SK-N-SH (cell line): Measurements from ENCODE around the gene MYLK2. TPM values are rescaled to one million over a fixed set of nuclear protein-coding genes. Genes with fewer than 3 reads are reported as not detected.

Source experiments
- CTCF ChIA-PET: fragments of 300-600, 350-600 bp; formaldehyde crosslinking; extraction: SDS; loops from one replicate; lab custom pipeline; 2021; lab: Yijun Ruan, JAX
- POLR2A ChIA-PET: fragments of 350-600 bp; sonication (Branson Sonifier 250); formaldehyde crosslinking; extraction: SDS; loops from one replicate; lab custom pipeline; 2020; ENCODE audit warnings: antibody characterized with exemption, inconsistent platforms; lab: Yijun Ruan, JAX
- DNase-seq: peaks from one replicate; pipeline ENCODE4 v3.0.0; 2012
- H2AFZ ChIP-seq: fragments of 200-600 bp; sonication (generic); 2 replicates; pipeline ENCODE4 v1.8.1; 2016; ENCODE audit warnings: antibody characterized with exemption, mild to moderate bottlenecking, low read depth
- H3F3A ChIP-seq: fragments of 200-600 bp; sonication (generic); replicated peaks from 2 replicates; pipeline ENCODE3; 2016; ENCODE audit warnings: antibody characterized with exemption, mild to moderate bottlenecking; ENCODE audit not compliant: insufficient read depth
- H3K27ac ChIP-seq, 2 experiments: fragments of 200-500 bp in 1 of 2; fragments of 200-600 bp in 1 of 2; sonication (Bioruptor generic) in 1 of 2; sonication (generic), shearing (Covaris generic) in 1 of 2; 2 replicates each; pipeline versions ENCODE4 v1.5.1 to v1.6.1; 2014 to 2016; ENCODE audit warnings: low read depth in 2 of 2, inconsistent platforms in 1 of 2, low read length in 1 of 2, mild to moderate bottlenecking in 1 of 2, mixed read lengths in 1 of 2
- H3K27me3 ChIP-seq: fragments of 200-600 bp; sonication (generic), shearing (Covaris generic); 2 replicates; pipeline ENCODE4 v1.6.1; 2016; ENCODE audit warnings: mixed run types; ENCODE audit not compliant: insufficient read depth
- H3K36me3 ChIP-seq, 2 experiments: fragments of 200-500 bp in 1 of 2; fragments of 200-600 bp in 1 of 2; sonication (Bioruptor generic) in 1 of 2; sonication (generic) in 1 of 2; replicated peaks in 1 of 2; 2 replicates each; pipeline versions ENCODE3 to v1.5.1; 2014 to 2016; ENCODE audit warnings: low read length in 1 of 2, mild to moderate bottlenecking in 1 of 2; ENCODE audit not compliant: insufficient read depth in 2 of 2, control insufficient read depth in 1 of 2
- H3K4me1 ChIP-seq, 2 experiments: fragments of 200-500 bp in 1 of 2; fragments of 200-600 bp in 1 of 2; sonication (Bioruptor generic) in 1 of 2; sonication (generic), shearing (Covaris generic) in 1 of 2; 2 replicates each; pipeline versions ENCODE4 v1.5.1 to v1.6.1; 2014 to 2016; ENCODE audit warnings: low read depth in 1 of 2, low read length in 1 of 2, mixed run types in 1 of 2; ENCODE audit not compliant: insufficient read depth in 2 of 2, control insufficient read depth in 1 of 2
- H3K4me2 ChIP-seq: fragments of 200-600 bp; sonication (generic), shearing (Covaris generic); 2 replicates; pipeline ENCODE4 v1.6.1; 2017; ENCODE audit warnings: mixed run types
- H3K4me3 ChIP-seq, 2 experiments: fragments of 200-500 bp in 1 of 2; fragments of 200-600 bp in 1 of 2; sonication (Bioruptor generic) in 1 of 2; sonication (generic), shearing (Covaris generic) in 1 of 2; 2 replicates each; pipeline versions ENCODE4 v1.5.1 to v1.8.1; 2014 to 2016; ENCODE audit warnings: low read depth in 2 of 2, inconsistent platforms in 1 of 2, low read length in 1 of 2, mild to moderate bottlenecking in 1 of 2, mixed read lengths in 1 of 2, moderate library complexity in 1 of 2
- H3K79me2 ChIP-seq: fragments of 200-600 bp; sonication (generic); 2 replicates; pipeline ENCODE4 v1.8.1; 2017; ENCODE audit warnings: mild to moderate bottlenecking; ENCODE audit not compliant: insufficient read depth
- H3K9ac ChIP-seq: fragments of 200-600 bp; sonication (generic); 2 replicates; pipeline ENCODE4 v1.6.1; 2017; ENCODE audit warnings: mixed run types
- H3K9me2 ChIP-seq: fragments of 200-600 bp; sonication (generic); 2 replicates; pipeline ENCODE4 v1.6.1; 2017; ENCODE audit warnings: mixed run types
- H3K9me3 ChIP-seq: fragments of 200-600 bp; sonication (generic); 2 replicates; pipeline ENCODE4 v1.6.1; 2017; ENCODE audit warnings: mixed run types, mild to moderate bottlenecking, moderate library complexity
- H4K20me1 ChIP-seq: fragments of 200-600 bp; sonication (generic); 2 replicates; pipeline ENCODE4 v1.6.1; 2017; ENCODE audit warnings: mild to moderate bottlenecking, mixed run types; ENCODE audit not compliant: insufficient read depth
- CTCF ChIP-seq: fragments of 200-600 bp; sonication (generic); IDR thresholded peaks from 2 replicates; pipeline ENCODE4 v1.6.1; 2017; ENCODE audit warnings: antibody characterized with exemption, mild to moderate bottlenecking, moderate library complexity
- ELF1 ChIP-seq: IDR thresholded peaks from 2 replicates; pipeline ENCODE4 v1.4.0; 2012
- GABPA ChIP-seq: IDR thresholded peaks from 2 replicates; pipeline ENCODE4 v1.4.0; 2012; ENCODE audit warnings: low read depth, mild to moderate bottlenecking
- GATA2 ChIP-seq: sonication (generic); formaldehyde crosslinking; IDR thresholded peaks from 2 replicates; pipeline ENCODE4 v1.5.0; 2020; ENCODE audit warnings: mild to moderate bottlenecking, missing genetic modification reagents
- JUND ChIP-seq: IDR thresholded peaks from 2 replicates; pipeline ENCODE4 v1.4.0; 2012
- MEF2A ChIP-seq: IDR thresholded peaks from 2 replicates; pipeline ENCODE4 v1.4.0; 2012; ENCODE audit warnings: low read depth, borderline replicate concordance
- MXI1 ChIP-seq: IDR thresholded peaks from 2 replicates; pipeline ENCODE4 v1.6.1; 2012; ENCODE audit warnings: mild to moderate bottlenecking, low read depth, low read length, improper control_type of control experiment
- NFIC ChIP-seq: IDR thresholded peaks from 2 replicates; pipeline ENCODE4 v1.4.0; 2012; ENCODE audit warnings: borderline replicate concordance
- NRF1 ChIP-seq: IDR thresholded peaks from 2 replicates; pipeline ENCODE4 v1.6.1; 2012; ENCODE audit warnings: low read depth, mild to moderate bottlenecking, low read length
- REST ChIP-seq: IDR thresholded peaks from 2 replicates; pipeline ENCODE4 v1.6.1; 2012; ENCODE audit warnings: mild to moderate bottlenecking, low read depth, low read length, moderate library complexity
- RFX5 ChIP-seq: IDR thresholded peaks from 2 replicates; pipeline ENCODE4 v1.6.1; 2012; ENCODE audit warnings: mild to moderate bottlenecking, improper control_type of control experiment, low read length
- SIN3A ChIP-seq: IDR thresholded peaks from 2 replicates; pipeline ENCODE4 v1.6.1; 2012; ENCODE audit warnings: low read depth, mild to moderate bottlenecking, low read length, moderate library complexity, borderline replicate concordance
- USF1 ChIP-seq: IDR thresholded peaks from 2 replicates; pipeline ENCODE4 v1.4.0; 2012; ENCODE audit warnings: low read depth, borderline replicate concordance
- YY1 ChIP-seq: IDR thresholded peaks from 2 replicates; pipeline ENCODE4 v1.4.0; 2012; ENCODE audit warnings: low read depth, mild to moderate bottlenecking
- ZBTB33 ChIP-seq: IDR thresholded peaks from 2 replicates; pipeline ENCODE4 v1.4.0; 2012; ENCODE audit warnings: low read depth, borderline replicate concordance
- WGBS: methylation state at CpG from one replicate; pipeline ENCODE4 v1.1.6; 2017; ENCODE audit warnings: low lambda C conversion rate; 5-methylcytosine and 5-hydroxymethylcytosine counted together
- polyA plus RNA-seq, 3 experiments: library from polyadenylated mRNA; depleted of rRNA; stranded (reverse); fragments of >200 nt; gene quantifications; 2 replicates each; pipeline ENCODE4 v1.2.3, GENCODE V29; 2012
- TF ChIP-seq, protein P1 (sequence below): fragments of 150-350 bp; IDR thresholded peaks from 2 replicates; pipeline ENCODE4 v1.6.1; 2016; ENCODE audit warnings: mild to moderate bottlenecking, low read depth, low read length

MYLK2 gene
- polyA plus RNA-seq, 1 of the 3 experiments (the other 2 are of a cell fraction) = 0.21 TPM

- TF ChIP-seq MEF2A = no peak
- no peak for TF ChIP-seq GATA2 (CRISPR knock-in tag)
- no peak for TF ChIP-seq YY1
- no peak for TF ChIP-seq MXI1
- no peak for TF ChIP-seq SIN3A
- no peak for TF ChIP-seq USF1
- TF ChIP-seq REST = no peak
Observed at GRCh38 chr20:31833130-31833930, 14.2 kb downstream of the MYLK2 start (continued).

- 96% methylated on average over 13 of the region's 20 CpGs for WGBS
- Histone ChIP-seq H3K79me2 (no peaks in the 10 kb centered on the region), H3K27ac (no peak overlapping the region; a peak in 1 of 4 replicates), H3K27me3 (no peaks in the 10 kb centered on the region), H3F3A (peaks cover 27% of the 10 kb centered on the region), H3K9me3 (no peaks in the 10 kb centered on the region), H2AFZ (no peak overlapping the region), H3K4me2 (no peak overlapping the region), H3K9me2 (no peaks in the 10 kb centered on the region), H3K4me1 (peaks cover 34 to 47% of the 10 kb centered on the region in 2 experiments), H4K20me1 (no peaks in the 10 kb centered on the region), H3K36me3 (no peaks in the 10 kb centered on the region), H3K9ac (no peak overlapping the region), H3K4me3 (no peak overlapping the region)
- DNase-seq = no peak
- POLR2A ChIA-PET = interaction anchor here (1.0 kb wide), 1 partner anchor 17 kb away, joined by 4 read pairs; no protein-coding TSS in a partner anchor
- CTCF ChIA-PET = interaction anchor here (0.5 to 15.5 kb wide), 21 partner anchors 9 to 391 kb away, joined by 3 to 174 read pairs (median 4); partner anchors contain the start of genes DUSP15, FOXS1, PDRG1 and TTLL9
- TF ChIP-seq, protein P1, sequence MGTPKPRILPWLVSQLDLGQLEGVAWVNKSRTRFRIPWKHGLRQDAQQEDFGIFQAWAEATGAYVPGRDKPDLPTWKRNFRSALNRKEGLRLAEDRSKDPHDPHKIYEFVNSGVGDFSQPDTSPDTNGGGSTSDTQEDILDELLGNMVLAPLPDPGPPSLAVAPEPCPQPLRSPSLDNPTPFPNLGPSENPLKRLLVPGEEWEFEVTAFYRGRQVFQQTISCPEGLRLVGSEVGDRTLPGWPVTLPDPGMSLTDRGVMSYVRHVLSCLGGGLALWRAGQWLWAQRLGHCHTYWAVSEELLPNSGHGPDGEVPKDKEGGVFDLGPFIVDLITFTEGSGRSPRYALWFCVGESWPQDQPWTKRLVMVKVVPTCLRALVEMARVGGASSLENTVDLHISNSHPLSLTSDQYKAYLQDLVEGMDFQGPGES = no peak
- no peak for TF ChIP-seq ELF1
- TF ChIP-seq GATA2 (CRISPR knock-in tag) = no peak
- no peak for TF ChIP-seq GABPA
- no peak for TF ChIP-seq CTCF
- no peak for TF ChIP-seq ZBTB33
- TF ChIP-seq NRF1 = no peak
- no peak for TF ChIP-seq MXI1
- no peak for TF ChIP-seq RFX5
- no peak for TF ChIP-seq NFIC
- TF ChIP-seq JUND = no peak
Observed at GRCh38 chr20:31833931-31834521, 14.9 kb downstream of the MYLK2 start.
